A673 (cell line): Measurements from ENCODE around the gene FPR1. TPM values are rescaled to one million over a fixed set of nuclear protein-coding genes. Genes with fewer than 3 reads are reported as not detected.

Experiments used
- Bru-seq: library from RNA; stranded (reverse); fragments of 400-500 nt; gene quantifications from one replicate; lab custom pipeline; 2021; lab: Mats Ljungman, UMichigan
- BruChase-seq, 2 experiments: library from RNA; stranded (reverse); fragments of 400-500 nt; gene quantifications; one replicate each; lab custom pipeline; 2021; lab: Mats Ljungman, UMichigan
- BruUV-seq: library from RNA; stranded (reverse); fragments of 400-500 nt; replicated peaks from 2 replicates; lab custom pipeline; 2021; lab: Mats Ljungman, UMichigan
- CTCF ChIA-PET: fragments of 300-600 bp; sonication (Branson Sonifier 250); formaldehyde crosslinking; loops from one replicate; lab custom pipeline; 2022; ENCODE audit warnings: antibody characterized with exemption; lab: Charles Lee
- POLR2A ChIA-PET: fragments of 300-600 bp; sonication (Branson Sonifier 250); formaldehyde crosslinking; loops from one replicate; lab custom pipeline; 2022; ENCODE audit warnings: antibody characterized with exemption; ENCODE audit not compliant: low non-redundant PET; lab: Charles Lee
- DNase-seq: peaks from one replicate; pipeline ENCODE4 v3.0.0-alpha.2; 2015; ENCODE audit warnings: low spot score
- H3K27ac ChIP-seq: fragments of 200-600 bp; sonication (generic); 2 replicates; pipeline ENCODE4 v1.5.1; 2016; ENCODE audit warnings: mixed run types, low read depth, mild to moderate bottlenecking, mixed read lengths, antibody characterized with exemption, low read length; ENCODE audit not compliant: poor library complexity, severe bottlenecking
- H3K27me3 ChIP-seq: fragments of 200-600 bp; sonication (generic); replicated peaks from 2 replicates; pipeline ENCODE4 v1.6.1; 2017; ENCODE audit warnings: mixed run types, low read depth, mild to moderate bottlenecking, mixed read lengths, antibody characterized with exemption, low read length; ENCODE audit not compliant: insufficient read depth, poor library complexity
- H3K36me3 ChIP-seq: fragments of 200-600 bp; sonication (generic); 2 replicates; pipeline ENCODE4 v1.6.1; 2016; ENCODE audit warnings: mixed run types, mild to moderate bottlenecking, mixed read lengths, antibody characterized with exemption, low read length; ENCODE audit not compliant: insufficient read depth, poor library complexity, severe bottlenecking
- H3K4me1 ChIP-seq: fragments of 200-600 bp; sonication (generic); 2 replicates; pipeline ENCODE4 v1.6.1; 2017; ENCODE audit warnings: mixed run types, mild to moderate bottlenecking, mixed read lengths, antibody characterized with exemption, low read length; ENCODE audit not compliant: insufficient read depth, poor library complexity, severe bottlenecking
- H3K4me3 ChIP-seq: fragments of 200-600 bp; sonication (generic); 2 replicates; pipeline ENCODE4 v1.5.1; 2016; ENCODE audit warnings: low read depth, mixed run types, mild to moderate bottlenecking, mixed read lengths, low read length; ENCODE audit not compliant: poor library complexity, severe bottlenecking
- H3K9me3 ChIP-seq: fragments of 200-600 bp; sonication (generic); 2 replicates; pipeline ENCODE4 v1.6.1; 2016; ENCODE audit warnings: mixed run types, low read depth, mild to moderate bottlenecking, mixed read lengths, antibody characterized with exemption, low read length; ENCODE audit not compliant: poor library complexity, severe bottlenecking
- CTCF ChIP-seq: fragments of 300-800, 200-600 bp; sonication (generic); conservative IDR thresholded peaks from 2 replicates; pipeline ENCODE4 v1.5.1; 2017; ENCODE audit warnings: low read depth, mild to moderate bottlenecking, antibody characterized with exemption, low read length, moderate library complexity, mixed read lengths
- EZH2 ChIP-seq: fragments of 200-600 bp; sonication (generic); IDR thresholded peaks from 2 replicates; pipeline ENCODE4 v1.6.1; 2017; ENCODE audit warnings: borderline replicate concordance, low read depth, mild to moderate bottlenecking, mixed read lengths, antibody characterized with exemption, low read length; ENCODE audit not compliant: poor library complexity, severe bottlenecking
- intact Hi-C: fragments of 100-400 bp; cut with micrococcal nuclease; formaldehyde crosslinking; loops from one replicate; pipeline ENCODE4 v1.10.0; 2022; ENCODE audit not compliant: unreplicated experiment
- long read RNA-seq: library from polyadenylated mRNA; stranded (forward); transcript quantifications from one replicate; pipeline ENCODE4 v2.0.0, GENCODE V29; 2022
- total RNA-seq: library from RNA; stranded (reverse); gene quantifications from 2 replicates; pipeline ENCODE4 v1.2.3, GENCODE V29; 2021

The FPR1 gene
- total RNA-seq (not detected in 2 replicates), Bru-seq, nascent RNA (not detected), BruChase-seq, experiment 1, labeled RNA remaining after a 2-hour chase (not detected), BruChase-seq, experiment 2, labeled RNA remaining after a 6-hour chase (not detected)
- long read RNA-seq: 0 reads

- POLR2A ChIA-PET: no interaction called here
- intact Hi-C loops: no loop called here
- Histone ChIP-seq H3K36me3 (no peaks in the 10 kb centered on the region), H3K4me3 (no peak within 1 kb of the TSS), H3K27me3 (peaks cover 10% of the 10 kb centered on the region), H3K4me1 (no peaks in the 10 kb centered on the region), H3K27ac (no peak within 1 kb of the TSS), H3K9me3 (no peaks in the 10 kb centered on the region)
- TF ChIP-seq EZH2 (no peak), CTCF (no peak)
- BruUV-seq: no TSS peak
- CTCF ChIA-PET: no interaction called here
- DNase-seq: peak; percentile 22
Measured at GRCh38 chr19:51751655-51752054, at the start of gene FPR1. FPR1 (minus strand) TSS chr19:51751878; CDS start chr19:51746994, 4,884 bp downstream.

- H3K27ac ChIP-seq: no peak overlapping the region
- no peak for TF ChIP-seq CTCF
- no peak for TF ChIP-seq EZH2
- peaks cover 25% of the 10 kb centered on the region for H3K4me1 ChIP-seq
- H3K36me3 ChIP-seq: no peaks in the 10 kb centered on the region
- BruUV-seq: no TSS peak
- H3K9me3 ChIP-seq: no peaks in the 10 kb centered on the region
- intact Hi-C loops: loop anchor here (10.0 kb wide), 2 partner anchors 196 to 326 kb away; partner anchors contain the start of gene CEACAM18
- H3K27me3 ChIP-seq: no peaks in the 10 kb centered on the region
- POLR2A ChIA-PET: no interaction called here
- CTCF ChIA-PET: no interaction called here
- no peak for DNase-seq
- H3K4me3 ChIP-seq: no peak overlapping the region
Measured at GRCh38 chr19:51800473-51801244, 49.0 kb upstream of the FPR1 start.

- TF ChIP-seq CTCF (no peak), EZH2 (no peak)
- Histone ChIP-seq H3K9me3 (no peaks in the 10 kb centered on the region), H3K27ac (peak overlapping the region; percentile 52), H3K27me3 (no peaks in the 10 kb centered on the region), H3K36me3 (no peaks in the 10 kb centered on the region), H3K4me3 (no peak overlapping the region), H3K4me1 (peaks cover 32% of the 10 kb centered on the region)
- CTCF ChIA-PET: interaction anchor here (0.9 to 1.5 kb wide), 3 partner anchors 9 to 22 kb away, joined by 3 to 5 read pairs (median 5); no protein-coding TSS in a partner anchor
- intact Hi-C loops: loop anchor here (10.0 kb wide), 2 partner anchors 195 to 325 kb away; partner anchors contain the start of gene CEACAM18
- no peak for DNase-seq
- no TSS peak for BruUV-seq
- POLR2A ChIA-PET: interaction anchor here (0.5 kb wide), 1 partner anchor 954 kb away, joined by 5 read pairs; no protein-coding TSS in a partner anchor
Measured at GRCh38 chr19:51799774-51800472, 48.2 kb upstream of the FPR1 start.
